BLaER1 (cell line): Measurements from ENCODE around the gene NHLRC1.

ENCODE experiments used
- H3K27ac ChIP-seq: shearing (Covaris generic); formaldehyde crosslinking; 2 replicates; pipeline ENCODE4 v1.8.1; 2022
- H3K27me3 ChIP-seq: shearing (Covaris generic); formaldehyde crosslinking; 2 replicates; pipeline ENCODE4 v1.8.1; 2022
- H3K36me3 ChIP-seq: shearing (Covaris generic); formaldehyde crosslinking; 2 replicates; pipeline ENCODE4 v1.8.1; 2022
- H3K4me1 ChIP-seq: shearing (Covaris generic); formaldehyde crosslinking; 2 replicates; pipeline ENCODE4 v1.8.1; 2022
- H3K4me2 ChIP-seq: shearing (Covaris generic); formaldehyde crosslinking; 2 replicates; pipeline ENCODE4 v1.8.1; 2022
- H3K4me3 ChIP-seq: shearing (Covaris generic); formaldehyde crosslinking; 2 replicates; pipeline ENCODE4 v1.8.1; 2022
- H3K9ac ChIP-seq: shearing (Covaris generic); formaldehyde crosslinking; 2 replicates; pipeline ENCODE4 v1.8.1; 2022
- H3K9me3 ChIP-seq: shearing (Covaris generic); formaldehyde crosslinking; 2 replicates; pipeline ENCODE4 v1.8.1; 2022
- H4K20me1 ChIP-seq: shearing (Covaris generic); formaldehyde crosslinking; 2 replicates; pipeline ENCODE4 v1.8.1; 2022
- Cebpa-rat ChIP-seq: shearing (Covaris generic); IDR thresholded peaks from 2 replicates; pipeline ENCODE4 v1.8.1; 2022

NHLRC1 gene

GRCh38 chr6:18122128-18123093, at the start of gene NHLRC1:
NHLRC1 (minus strand) TSS chr6:18122677; CDS start chr6:18122606, 71 bp downstream.
- no peak within 1 kb of the TSS for H3K4me2 ChIP-seq
- TF ChIP-seq Cebpa-rat: no peak

DNA sequence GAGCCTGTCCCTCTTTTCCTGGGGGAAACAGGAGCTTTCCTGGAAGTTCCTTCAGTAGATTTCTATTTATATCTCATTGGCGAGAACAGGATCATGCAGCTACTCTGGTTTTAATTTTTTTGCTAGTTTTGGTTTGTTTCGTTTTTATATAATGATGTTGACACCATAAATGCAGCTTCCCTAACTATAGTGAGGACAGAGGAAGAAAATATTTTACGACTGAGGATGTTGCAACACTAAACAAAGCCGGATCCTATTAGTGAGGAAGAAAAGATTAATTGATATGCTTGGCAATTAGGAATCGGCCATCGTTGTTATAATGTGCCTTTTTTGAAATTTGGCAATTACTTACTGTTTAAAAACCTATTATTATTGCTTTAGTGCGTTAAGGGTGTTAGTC, 49.4 kb upstream of the NHLRC1 start:
- H3K4me2 ChIP-seq: no peak overlapping the region
- TF ChIP-seq Cebpa-rat: no peak
- peaks cover 93% of the 10 kb centered on the region for H3K36me3 ChIP-seq
- no peaks in the 10 kb centered on the region for H4K20me1 ChIP-seq
- no peak overlapping the region for H3K27ac ChIP-seq
- H3K4me1 ChIP-seq: no peaks in the 10 kb centered on the region
- peaks cover 39% of the 10 kb centered on the region for H3K9me3 ChIP-seq
- H3K9ac ChIP-seq: no peak overlapping the region
- no peaks in the 10 kb centered on the region for H3K27me3 ChIP-seq
- no peak overlapping the region for H3K4me3 ChIP-seq

More at GRCh38 chr6:18122128-18123093, at the start of gene NHLRC1:
- H3K4me1 ChIP-seq: peaks cover under 1% of the 10 kb centered on the region; the same call in 1 of the 2 replicates
- H3K36me3 ChIP-seq: 0 out of 2 replicates have a peak, but pooled peaks cover 4% of the 10 kb centered on the region
- H3K9ac ChIP-seq: no peak within 1 kb of the TSS
- no peaks in the 10 kb centered on the region for H3K27me3 ChIP-seq
- no peaks in the 10 kb centered on the region for H4K20me1 ChIP-seq
- no peak within 1 kb of the TSS for H3K4me3 ChIP-seq
- peaks cover 15% of the 10 kb centered on the region for H3K9me3 ChIP-seq
- H3K27ac ChIP-seq: no peak within 1 kb of the TSS

DNA sequence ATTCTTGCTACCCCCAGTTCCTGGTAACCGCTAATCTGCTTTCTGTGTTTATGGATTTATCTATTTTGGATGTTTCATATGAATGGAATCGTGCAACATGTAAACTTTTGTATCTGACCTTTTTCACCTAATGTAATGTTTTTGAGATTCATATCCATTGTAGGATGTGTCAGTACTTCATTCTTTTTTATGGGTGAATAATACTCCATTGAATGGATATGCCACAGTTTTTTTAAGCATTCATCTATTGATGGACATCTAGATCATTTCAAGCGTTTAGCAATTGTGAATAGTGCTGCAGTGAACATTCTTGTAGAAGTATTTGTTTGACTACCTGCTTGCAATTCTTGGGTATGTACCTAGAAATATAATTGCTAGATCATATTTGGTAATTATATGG, 45.8 kb upstream of the NHLRC1 start:
- Histone ChIP-seq H4K20me1 (no peaks in the 10 kb centered on the region), H3K27ac (no peak overlapping the region), H3K4me3 (no peak overlapping the region), H3K9me3 (peaks cover 21% of the 10 kb centered on the region), H3K9ac (no peak overlapping the region), H3K36me3 (peaks cover 91% of the 10 kb centered on the region), H3K27me3 (no peaks in the 10 kb centered on the region), H3K4me2 (no peak overlapping the region), H3K4me1 (no peaks in the 10 kb centered on the region)
- no peak for TF ChIP-seq Cebpa-rat

GRCh38 chr6:18166312-18167036, 44.0 kb upstream of the NHLRC1 start:
- Histone ChIP-seq H3K27ac (no peak overlapping the region), H4K20me1 (no peaks in the 10 kb centered on the region), H3K9ac (no peak overlapping the region), H3K4me3 (no peak overlapping the region), H3K4me2 (no peak overlapping the region), H3K36me3 (peaks cover 93% of the 10 kb centered on the region), H3K27me3 (no peaks in the 10 kb centered on the region), H3K4me1 (no peaks in the 10 kb centered on the region), H3K9me3 (peaks cover 21% of the 10 kb centered on the region)
- TF ChIP-seq Cebpa-rat: no peak

GRCh38 chr6:18165751-18166150, 43.3 kb upstream of the NHLRC1 start:
- Histone ChIP-seq H3K9me3 (peaks cover 21% of the 10 kb centered on the region), H3K36me3 (peaks cover 93% of the 10 kb centered on the region), H3K9ac (no peak overlapping the region), H4K20me1 (no peaks in the 10 kb centered on the region), H3K4me1 (no peaks in the 10 kb centered on the region), H3K27ac (no peak overlapping the region), H3K4me3 (no peak overlapping the region), H3K27me3 (no peaks in the 10 kb centered on the region), H3K4me2 (no peak overlapping the region)
- TF ChIP-seq Cebpa-rat: no peak

DNA sequence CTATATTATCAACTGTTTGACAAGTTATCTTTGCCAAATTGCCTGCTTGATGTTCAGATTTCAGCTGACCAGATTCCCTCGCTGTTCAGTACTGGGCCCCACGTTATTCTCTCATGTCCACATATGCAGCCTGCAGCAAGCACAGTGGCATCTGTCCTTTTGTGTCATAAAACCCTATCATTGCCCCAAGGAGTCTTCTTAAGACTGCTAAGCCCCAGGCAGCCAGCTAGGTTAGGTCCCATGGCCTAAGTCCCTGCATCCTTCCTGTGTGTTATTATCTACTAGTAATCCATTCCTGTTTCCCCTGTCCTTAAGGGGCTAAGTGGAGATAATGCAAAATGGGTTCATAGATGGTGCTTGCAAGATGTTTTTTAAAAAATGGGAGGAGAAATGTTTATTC, 39.9 kb upstream of the NHLRC1 start:
- Histone ChIP-seq H3K4me3 (no peak overlapping the region), H3K36me3 (peaks cover 80% of the 10 kb centered on the region), H3K9ac (no peak overlapping the region), H4K20me1 (no peaks in the 10 kb centered on the region), H3K4me1 (no peaks in the 10 kb centered on the region), H3K4me2 (no peak overlapping the region), H3K27ac (no peak overlapping the region), H3K27me3 (no peaks in the 10 kb centered on the region), H3K9me3 (peaks cover 5% of the 10 kb centered on the region)
- TF ChIP-seq Cebpa-rat: no peak

DNA sequence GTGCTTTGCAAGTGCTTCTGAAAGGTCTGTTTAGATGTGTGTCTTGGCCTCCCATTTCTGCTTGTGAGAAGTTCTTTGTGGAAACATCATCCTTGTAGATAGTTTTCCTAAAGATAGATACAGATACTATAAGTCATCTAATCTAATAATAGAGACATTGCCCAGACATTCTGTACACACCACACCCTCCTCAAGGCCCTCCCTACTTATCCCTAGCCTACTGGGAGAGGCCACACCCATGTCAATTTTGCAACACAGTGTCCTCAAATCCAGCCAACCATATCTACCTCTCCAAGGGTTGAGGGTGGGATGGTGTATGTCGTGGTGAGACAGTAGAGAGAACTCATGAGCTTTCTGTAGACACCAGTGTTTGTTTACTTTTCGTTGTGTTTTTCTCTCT, 39.0 kb upstream of the NHLRC1 start:
- Histone ChIP-seq H3K9me3 (no peaks in the 10 kb centered on the region; the same call in 1 of the 2 replicates), H3K27ac (no peak overlapping the region), H4K20me1 (no peaks in the 10 kb centered on the region), H3K4me1 (peaks cover 3% of the 10 kb centered on the region), H3K4me2 (no peak overlapping the region), H3K9ac (no peak overlapping the region), H3K4me3 (no peak overlapping the region), H3K36me3 (peaks cover 70% of the 10 kb centered on the region), H3K27me3 (no peaks in the 10 kb centered on the region)
- no peak for TF ChIP-seq Cebpa-rat

DNA sequence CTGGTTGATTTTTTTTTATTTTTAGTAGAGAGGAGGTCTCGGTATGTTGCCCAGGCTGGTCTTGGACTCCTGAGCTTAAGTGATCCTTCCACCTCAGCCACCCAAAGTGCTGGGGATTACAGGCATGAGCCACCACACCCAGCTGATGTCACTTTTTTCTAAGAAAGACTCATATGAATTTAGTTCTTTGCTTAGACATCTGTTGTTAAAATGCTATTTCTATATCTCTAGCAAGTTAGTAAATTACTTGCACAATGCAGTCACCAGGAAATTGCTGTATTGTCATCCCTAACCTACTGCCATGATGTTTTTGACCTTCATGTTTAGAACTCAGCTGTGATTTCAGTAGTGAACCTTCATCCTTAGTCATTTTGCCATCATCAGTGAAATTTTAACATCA, 38.4 kb upstream of the NHLRC1 start:
- peaks cover 65% of the 10 kb centered on the region for H3K36me3 ChIP-seq
- TF ChIP-seq Cebpa-rat: no peak
- H3K27ac ChIP-seq: no peak overlapping the region
- no peak overlapping the region for H3K4me2 ChIP-seq
- H4K20me1 ChIP-seq: no peaks in the 10 kb centered on the region
- H3K4me1 ChIP-seq: peaks cover 8% of the 10 kb centered on the region
- no peaks in the 10 kb centered on the region for H3K27me3 ChIP-seq
- H3K9ac ChIP-seq: no peak overlapping the region
- no peaks in the 10 kb centered on the region for H3K9me3 ChIP-seq
- H3K4me3 ChIP-seq: no peak overlapping the region

DNA sequence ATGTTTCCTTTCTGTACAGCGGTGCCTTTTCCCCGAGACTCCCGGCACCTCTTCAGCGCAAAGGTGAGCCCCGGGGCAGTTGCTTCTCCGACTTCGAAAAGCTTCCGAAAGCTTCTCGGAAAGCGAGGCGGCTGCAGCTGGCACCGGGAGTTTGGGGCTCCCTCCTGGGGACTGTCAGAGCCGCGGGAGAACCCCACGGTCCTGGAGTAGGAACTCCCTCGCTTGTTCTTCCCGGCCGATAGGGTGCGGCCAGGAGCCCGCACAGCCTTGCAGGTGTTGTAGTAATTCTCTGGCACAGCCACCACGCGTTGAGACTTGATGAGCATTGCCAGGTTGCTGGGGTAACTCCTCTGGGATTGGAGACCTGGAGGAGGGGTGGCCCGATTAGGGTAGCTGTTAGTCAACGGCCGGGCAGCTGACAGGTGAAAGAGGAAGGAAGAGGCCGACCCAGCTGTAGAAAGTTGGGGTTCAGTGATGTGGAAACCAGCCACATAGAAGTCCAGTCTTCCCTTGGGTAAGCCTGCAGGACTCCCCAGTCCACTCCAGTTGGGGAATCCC, 33.5 kb upstream of the NHLRC1 start:
- H4K20me1 ChIP-seq: no peaks in the 10 kb centered on the region
- H3K9me3 ChIP-seq: no peaks in the 10 kb centered on the region
- H3K9ac ChIP-seq: peak overlapping the region; percentile 93
- H3K4me2 ChIP-seq: peak overlapping the region; percentile 93
- peaks cover 19% of the 10 kb centered on the region for H3K4me1 ChIP-seq
- no peak for TF ChIP-seq Cebpa-rat
- H3K4me3 ChIP-seq: peak overlapping the region; percentile 100
- H3K36me3 ChIP-seq: peaks cover 22% of the 10 kb centered on the region
- H3K27me3 ChIP-seq: no peaks in the 10 kb centered on the region
- peak overlapping the region; percentile 94 for H3K27ac ChIP-seq
